H9 (cell line): ENCODE data around the gene COL4A2. TPM values are rescaled to one million over a fixed set of nuclear protein-coding genes. Genes with fewer than 3 reads are reported as not detected.

Experiments used
- DNase-seq: peaks from one replicate; pipeline ENCODE4 v3.0.0-alpha.2; 2017
- H2AFZ ChIP-seq: one replicate; pipeline ENCODE4 v1.6.1; 2013; ENCODE audit warnings: mild to moderate bottlenecking, low read length, control low read depth, moderate library complexity
- H2AK5ac ChIP-seq: 2 replicates; pipeline ENCODE4 v1.6.1; 2013; ENCODE audit warnings: low read length, control low read depth, mixed read lengths; ENCODE audit not compliant: insufficient read length
- H2BK120ac ChIP-seq: one replicate; pipeline ENCODE4 v1.6.1; 2013; ENCODE audit warnings: low read depth, mild to moderate bottlenecking, low read length, control low read depth, inconsistent platforms; ENCODE audit not compliant: poor library complexity, severe bottlenecking
- H2BK12ac ChIP-seq: 2 replicates; pipeline ENCODE4 v1.6.1; 2013; ENCODE audit warnings: low read length, control low read depth, mixed read lengths, low read depth; ENCODE audit not compliant: insufficient read length
- H2BK15ac ChIP-seq: 2 replicates; pipeline ENCODE4 v1.6.1; 2013; ENCODE audit warnings: low read depth, low read length, control low read depth
- H2BK20ac ChIP-seq: one replicate; pipeline ENCODE4 v1.6.1; 2013; ENCODE audit warnings: low read depth, mild to moderate bottlenecking, low read length, control low read depth, inconsistent platforms; ENCODE audit not compliant: poor library complexity, severe bottlenecking
- H2BK5ac ChIP-seq: 2 replicates; pipeline ENCODE4 v1.6.1; 2013; ENCODE audit warnings: low read length, control low read depth, mixed read lengths; ENCODE audit not compliant: insufficient read length
- H3K14ac ChIP-seq: 2 replicates; pipeline ENCODE4 v1.6.1; 2013; ENCODE audit warnings: low read length, control low read depth; ENCODE audit not compliant: insufficient read depth
- H3K18ac ChIP-seq: 2 replicates; pipeline ENCODE4 v1.6.1; 2013; ENCODE audit warnings: low read depth, mild to moderate bottlenecking, mixed read lengths, low read length, control low read depth; ENCODE audit not compliant: insufficient read length
- H3K23ac ChIP-seq: 2 replicates; pipeline ENCODE4 v1.6.1; 2013; ENCODE audit warnings: low read length, control low read depth, mixed read lengths, low read depth; ENCODE audit not compliant: insufficient read length
- H3K23me2 ChIP-seq: 2 replicates; pipeline ENCODE4 v1.6.1; 2013; ENCODE audit warnings: low read depth, mild to moderate bottlenecking, mixed read lengths, low read length, control low read depth; ENCODE audit not compliant: insufficient read length, poor library complexity, severe bottlenecking
- H3K27ac ChIP-seq: 2 replicates; pipeline ENCODE4 v1.5.1; 2013; ENCODE audit warnings: low read length, control low read depth, mixed read lengths, low read depth; ENCODE audit not compliant: insufficient read length
- H3K27me3 ChIP-seq: 2 replicates; pipeline ENCODE4 v1.6.1; 2013; ENCODE audit warnings: low read length, control low read depth, inconsistent platforms; ENCODE audit not compliant: insufficient read depth
- H3K4ac ChIP-seq: 2 replicates; pipeline ENCODE4 v1.6.1; 2013; ENCODE audit warnings: low read depth, mild to moderate bottlenecking, control low read depth, inconsistent platforms, low read length, moderate library complexity
- H3K4me1 ChIP-seq: 2 replicates; pipeline ENCODE4 v1.6.1; 2013; ENCODE audit warnings: low read length, control low read depth, inconsistent platforms; ENCODE audit not compliant: insufficient read depth
- H3K4me2 ChIP-seq: 2 replicates; pipeline ENCODE4 v1.6.1; 2013; ENCODE audit warnings: low read length, control low read depth, mixed read lengths; ENCODE audit not compliant: insufficient read length, insufficient read depth
- H3K56ac ChIP-seq: 2 replicates; pipeline ENCODE4 v1.6.1; 2013; ENCODE audit warnings: low read depth, mild to moderate bottlenecking, mixed read lengths, low read length, control low read depth; ENCODE audit not compliant: insufficient read length
- H3K79me1 ChIP-seq: 2 replicates; pipeline ENCODE4 v1.6.1; 2013; ENCODE audit warnings: low read depth, mild to moderate bottlenecking, moderate library complexity, low read length, control low read depth, inconsistent platforms; ENCODE audit not compliant: insufficient read depth, poor library complexity, severe bottlenecking
- H3K79me2 ChIP-seq: 2 replicates; pipeline ENCODE4 v1.6.1; 2013; ENCODE audit warnings: low read length, control low read depth, inconsistent platforms; ENCODE audit not compliant: insufficient read depth
- H3K9ac ChIP-seq: 2 replicates; pipeline ENCODE4 v1.6.1; 2013; ENCODE audit warnings: low read length, control low read depth, mixed read lengths; ENCODE audit not compliant: insufficient read length; ENCODE audit errors: extremely low read depth
- H3K9me3 ChIP-seq: one replicate; pipeline ENCODE4 v1.6.1; 2013; ENCODE audit warnings: low read depth, low read length, inconsistent platforms; ENCODE audit not compliant: control insufficient read depth
- H3T11ph ChIP-seq: one replicate; pipeline ENCODE4 v1.6.1; 2013; ENCODE audit warnings: mild to moderate bottlenecking, low read length, control low read depth, inconsistent platforms
- H4K20me1 ChIP-seq: one replicate; pipeline ENCODE4 v1.6.1; 2013; ENCODE audit not compliant: control insufficient read depth, insufficient read length, insufficient read depth
- H4K5ac ChIP-seq: 2 replicates; pipeline ENCODE4 v1.6.1; 2013; ENCODE audit warnings: low read depth, mild to moderate bottlenecking, mixed read lengths, low read length, control low read depth; ENCODE audit not compliant: insufficient read length
- H4K8ac ChIP-seq: replicated peaks from 2 replicates; pipeline ENCODE4 v1.6.1; 2013; ENCODE audit warnings: low read length, control low read depth, mixed read lengths, low read depth; ENCODE audit not compliant: insufficient read length
- H4K91ac ChIP-seq: 2 replicates; pipeline ENCODE4 v1.6.1; 2013; ENCODE audit warnings: low read depth, mild to moderate bottlenecking, moderate library complexity, mixed read lengths, low read length, control low read depth; ENCODE audit not compliant: insufficient read length
- H3K27ac Mint-ChIP-seq, 3 experiments: 2 replicates in 2 of 3; 3 replicates in 1 of 3; pipeline ENCODE4 v1.8.0; 2020 to 2021; ENCODE audit warnings: mixed read lengths in 3 of 3, mild to moderate bottlenecking in 1 of 3, moderate library complexity in 1 of 3
- H3K27me3 Mint-ChIP-seq: 2 replicates; pipeline ENCODE4 v1.8.0; 2021; ENCODE audit warnings: low read depth, mild to moderate bottlenecking, moderate library complexity, mixed read lengths
- H3K36me3 Mint-ChIP-seq, 3 experiments: 2 replicates in 2 of 3; 3 replicates in 1 of 3; pipeline ENCODE4 v1.8.0; 2020 to 2021; ENCODE audit warnings: low read depth in 3 of 3, mixed read lengths in 3 of 3; ENCODE audit not compliant: insufficient read depth in 1 of 3
- H3K4me1 Mint-ChIP-seq, 2 experiments: 2 replicates each; pipeline ENCODE4 v1.8.0; 2020; ENCODE audit warnings: mixed read lengths in 2 of 2
- H3K4me3 Mint-ChIP-seq, 2 experiments: 2 replicates in 1 of 2; 3 replicates in 1 of 2; pipeline ENCODE4 v1.8.0; 2020 to 2021; ENCODE audit warnings: mild to moderate bottlenecking in 2 of 2, mixed read lengths in 2 of 2, moderate library complexity in 1 of 2
- H3K9me3 Mint-ChIP-seq, 2 experiments: 2 replicates in 1 of 2; 3 replicates in 1 of 2; pipeline ENCODE4 v1.8.0; 2020; ENCODE audit warnings: mild to moderate bottlenecking in 2 of 2, mixed read lengths in 2 of 2, moderate library complexity in 1 of 2
- whole genome bisulfite sequencing: extraction: QIAGEN DNeasy Blood & Tissue Kit; methylation state at CpG from one replicate; pipeline ENCODE4 v1.1.7; 2013; ENCODE audit warnings: missing lambda C conversion rate, low lambda C conversion rate, mixed read lengths; ENCODE audit not compliant: insufficient read length; ENCODE audit errors: extremely low coverage; 5-methylcytosine and 5-hydroxymethylcytosine counted together
- total RNA-seq: library from RNA; stranded (reverse); gene quantifications from 2 replicates; pipeline ENCODE4 v1.2.1, GENCODE V29; 2021
- TF ChIP-seq, protein P1 (sequence below): fragments of 200-600 bp; sonication (generic); conservative IDR thresholded peaks from 3 replicates; pipeline ENCODE4 v1.8.0; 2021; ENCODE audit warnings: antibody characterized with exemption, mild to moderate bottlenecking

Gene COL4A2
- total RNA-seq, 1 experiment from 2014 or later, result 76.5 TPM

DNA sequence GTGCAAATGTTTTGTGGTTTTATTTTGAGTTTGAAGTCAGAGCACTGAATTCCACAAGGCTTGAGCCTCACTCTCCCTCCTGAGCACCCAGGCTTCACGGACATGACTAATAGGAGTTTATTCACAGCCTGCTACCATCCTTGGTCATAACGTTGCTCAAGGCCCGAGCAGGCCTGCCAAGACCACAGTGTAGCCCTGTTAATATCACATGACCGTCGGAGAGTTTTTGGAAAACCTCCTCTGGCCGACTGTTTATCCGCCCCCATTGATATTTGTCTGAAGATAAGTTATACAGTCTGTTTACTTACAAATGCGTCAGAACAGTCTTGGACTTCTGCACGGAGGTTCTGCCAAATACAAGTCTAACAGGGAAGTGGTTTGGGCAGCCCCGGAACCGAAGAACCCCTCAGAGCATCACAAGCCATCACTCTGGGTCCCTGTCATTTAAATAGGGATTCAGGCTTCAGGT is 89.9 kb downstream of the COL4A2 start:
- Histone ChIP-seq H4K8ac (no peak overlapping the region), H2BK12ac (no peak overlapping the region), H3K23ac (no peak overlapping the region), H2BK5ac (no peak overlapping the region), H4K5ac (no peak overlapping the region), H2AK5ac (no peak overlapping the region), H3K9me3 (no peaks in the 10 kb centered on the region), H3K23me2 (no peaks in the 10 kb centered on the region), H2BK120ac (no peak overlapping the region), H3K9ac (no peak overlapping the region), H3K18ac (no peak overlapping the region), H3K56ac (no peak overlapping the region), H3K14ac (no peak overlapping the region), H3K4ac (no peak overlapping the region), H3K4me2 (no peak overlapping the region), H2BK15ac (no peak overlapping the region), H3K27ac (no peak overlapping the region), H3T11ph (no peak overlapping the region), H3K27me3 (no peaks in the 10 kb centered on the region), H4K20me1 (no peaks in the 10 kb centered on the region), H2AFZ (no peak overlapping the region), H3K79me2 (no peaks in the 10 kb centered on the region), H3K4me1 (no peaks in the 10 kb centered on the region), H2BK20ac (no peak overlapping the region), H3K79me1 (no peaks in the 10 kb centered on the region), H4K91ac (no peak overlapping the region)
- H3K36me3 Mint-ChIP-seq, result peaks cover 0 to 2% (median under 1%) of the 10 kb centered on the region in 3 experiments; a peak in 3 of 7 replicates
- DNase-seq, result no peak
- peaks cover 8 to 11% of the 10 kb centered on the region in 2 experiments for H3K4me1 Mint-ChIP-seq
- no CpG with 5 or more reads among the region's 11 CpGs for WGBS
- H3K9me3 Mint-ChIP-seq, result no peaks in the 10 kb centered on the region
- no peaks in the 10 kb centered on the region for H3K27me3 Mint-ChIP-seq
- H3K27ac Mint-ChIP-seq, result no peak overlapping the region; a peak in 1 of 7 replicates
- no peak overlapping the region for H3K4me3 Mint-ChIP-seq
- TF ChIP-seq, protein P1, sequence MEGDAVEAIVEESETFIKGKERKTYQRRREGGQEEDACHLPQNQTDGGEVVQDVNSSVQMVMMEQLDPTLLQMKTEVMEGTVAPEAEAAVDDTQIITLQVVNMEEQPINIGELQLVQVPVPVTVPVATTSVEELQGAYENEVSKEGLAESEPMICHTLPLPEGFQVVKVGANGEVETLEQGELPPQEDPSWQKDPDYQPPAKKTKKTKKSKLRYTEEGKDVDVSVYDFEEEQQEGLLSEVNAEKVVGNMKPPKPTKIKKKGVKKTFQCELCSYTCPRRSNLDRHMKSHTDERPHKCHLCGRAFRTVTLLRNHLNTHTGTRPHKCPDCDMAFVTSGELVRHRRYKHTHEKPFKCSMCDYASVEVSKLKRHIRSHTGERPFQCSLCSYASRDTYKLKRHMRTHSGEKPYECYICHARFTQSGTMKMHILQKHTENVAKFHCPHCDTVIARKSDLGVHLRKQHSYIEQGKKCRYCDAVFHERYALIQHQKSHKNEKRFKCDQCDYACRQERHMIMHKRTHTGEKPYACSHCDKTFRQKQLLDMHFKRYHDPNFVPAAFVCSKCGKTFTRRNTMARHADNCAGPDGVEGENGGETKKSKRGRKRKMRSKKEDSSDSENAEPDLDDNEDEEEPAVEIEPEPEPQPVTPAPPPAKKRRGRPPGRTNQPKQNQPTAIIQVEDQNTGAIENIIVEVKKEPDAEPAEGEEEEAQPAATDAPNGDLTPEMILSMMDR, result no peak
